ENCODE data around the gene METTL25B.
A peak's percentile ranks its signal among the peaks of the same experiment; 100 is the strongest.

The METTL25B gene

GRCh38 chr1:156728599-156729462, 562 bp downstream of the METTL25B start, which contains the start of gene ISG20L2:
Gene ISG20L2 (minus strand): TSS chr1:156728766. CDS start chr1:156727652, 1,114 bp downstream.
- peak within 1 kb of the TSS; percentile 100 for H3K4me3 ChIP-seq (ENCODE audit: low read length)
- TF ChIP-seq CTCF (conservative IDR thresholded peaks at IDR 0.05; ENCODE audit: low read length), result 0 out of 2 replicates have a peak, but pooled peaks have one; percentile 9
- DNase-seq (ENCODE audit: low read depth), result peak; percentile 97

GRCh38 chr1:156733989-156734584, 5.8 kb downstream of the METTL25B start:
- DNase-seq (ENCODE audit: low read depth), result no peak
- no peak for TF ChIP-seq CTCF (conservative IDR thresholded peaks at IDR 0.05; ENCODE audit: low read length)
- no peak overlapping the region for H3K4me3 ChIP-seq (ENCODE audit: low read length)

- no peak for DNase-seq (ENCODE audit: low read depth)
- no peak overlapping the region for H3K4me3 ChIP-seq (ENCODE audit: low read length)
- no peak for TF ChIP-seq CTCF (conservative IDR thresholded peaks at IDR 0.05; ENCODE audit: low read length)
Measured at GRCh38 chr1:156738407-156738806, 10.1 kb downstream of the METTL25B start.

GRCh38 chr1:156738916-156739315, 10.6 kb downstream of the METTL25B start:
- DNase-seq (ENCODE audit: low read depth), result no peak
- H3K4me3 ChIP-seq (ENCODE audit: low read length), result no peak overlapping the region
- TF ChIP-seq CTCF (conservative IDR thresholded peaks at IDR 0.05; ENCODE audit: low read length), result no peak

- TF ChIP-seq CTCF (conservative IDR thresholded peaks at IDR 0.05; ENCODE audit: low read length), result no peak
- H3K4me3 ChIP-seq (ENCODE audit: low read length), result peak overlapping the region; percentile 91
- peak; percentile 13 for DNase-seq (ENCODE audit: low read depth)
Measured at GRCh38 chr1:156740237-156740740, 12.0 kb downstream of the METTL25B start.

- no peak for TF ChIP-seq CTCF (conservative IDR thresholded peaks at IDR 0.05; ENCODE audit: low read length)
- DNase-seq (ENCODE audit: low read depth), result peak; percentile 99
- H3K4me3 ChIP-seq (ENCODE audit: low read length), result peak within 1 kb of the TSS; percentile 91
Measured at GRCh38 chr1:156740741-156741480, 12.6 kb downstream of the METTL25B start, which contains the start of gene MRPL24. Gene MRPL24 (minus strand): TSS chr1:156741088. CDS start chr1:156738704, 2,384 bp downstream.

Data from AG10803 (cell line).